Neural cell (in vitro differentiated cells): ENCODE results near the gene ZDHHC14. TPM values are rescaled to one million over a fixed set of nuclear protein-coding genes. Genes with fewer than 3 reads are reported as not detected.
"Not testable (repeated sequence)": the region's sequence is repeated elsewhere in the genome, so short reads cannot be mapped to it uniquely, and the experiment has no call there.

Source experiments
- H2AFZ ChIP-seq: fragments of 200-600, 300-800 bp; sonication (generic), shearing (Covaris generic); 2 replicates; pipeline ENCODE4 v1.6.0; 2014; ENCODE audit warnings: low read depth, mild to moderate bottlenecking, antibody characterized with exemption, low read length, moderate library complexity
- H3F3A ChIP-seq: fragments of 200-600 bp; shearing (Covaris generic); 2 replicates; pipeline ENCODE4 v1.6.1; 2016; ENCODE audit warnings: mild to moderate bottlenecking, moderate library complexity, mixed read lengths, antibody characterized with exemption, low read length; ENCODE audit not compliant: insufficient read depth, poor library complexity, severe bottlenecking
- H3K27ac ChIP-seq: fragments of 200-600, 300-800 bp; sonication (generic), shearing (Covaris generic); 2 replicates; pipeline ENCODE4 v1.5.1; 2014; ENCODE audit warnings: mild to moderate bottlenecking, low read length, moderate library complexity
- H3K27me3 ChIP-seq: fragments of 300-800, 200-600 bp; sonication (generic), shearing (Covaris generic); 2 replicates; pipeline ENCODE4 v1.6.0; 2014; ENCODE audit warnings: mild to moderate bottlenecking, low read depth, low read length, moderate library complexity; ENCODE audit not compliant: insufficient read depth
- H3K36me3 ChIP-seq: fragments of 300-800, 200-600 bp; sonication (generic), shearing (Covaris generic); 2 replicates; pipeline ENCODE4 v1.5.1; 2014; ENCODE audit warnings: mild to moderate bottlenecking, antibody characterized with exemption, low read length, moderate library complexity; ENCODE audit not compliant: insufficient read depth
- H3K4me2 ChIP-seq: fragments of 300-800, 200-600 bp; sonication (generic), shearing (Covaris generic); 2 replicates; pipeline ENCODE4 v1.6.0; 2014; ENCODE audit warnings: mild to moderate bottlenecking, low read length
- H3K4me3 ChIP-seq: fragments of 300-800, 200-600 bp; sonication (generic), shearing (Covaris generic); 2 replicates; pipeline ENCODE4 v1.5.1; 2014; ENCODE audit warnings: mild to moderate bottlenecking, low read length, moderate library complexity
- H3K79me2 ChIP-seq: fragments of 200-600 bp; shearing (Covaris generic); replicated peaks from 2 replicates; pipeline ENCODE4 v1.6.0; 2014; ENCODE audit warnings: mild to moderate bottlenecking, low read length, moderate library complexity; ENCODE audit not compliant: insufficient read depth
- H3K9ac ChIP-seq: fragments of 300-800, 200-600 bp; sonication (generic), shearing (Covaris generic); 2 replicates; pipeline ENCODE4 v1.6.1; 2016; ENCODE audit warnings: mild to moderate bottlenecking, low read length, mixed read lengths
- H3K9me2 ChIP-seq: fragments of 200-600 bp; shearing (Covaris generic); 2 replicates; pipeline ENCODE4 v1.6.1; 2016; ENCODE audit warnings: mild to moderate bottlenecking, low read length, mixed read lengths; ENCODE audit not compliant: insufficient read depth
- H3K9me3 ChIP-seq: fragments of 200-600, 300-800 bp; sonication (generic), shearing (Covaris generic); 2 replicates; pipeline ENCODE4 v1.6.1; 2016; ENCODE audit warnings: mild to moderate bottlenecking, mixed run types, low read length, moderate library complexity, mixed read lengths
- H4K20me1 ChIP-seq: fragments of 200-600 bp; shearing (Covaris generic); 2 replicates; pipeline ENCODE4 v1.6.1; 2016; ENCODE audit warnings: mild to moderate bottlenecking, mixed run types; ENCODE audit not compliant: insufficient read depth
- EP300 ChIP-seq: fragments of 450-650 bp; conservative IDR thresholded peaks from 2 replicates; pipeline ENCODE4 v1.6.1; 2014; ENCODE audit warnings: antibody characterized with exemption, mild to moderate bottlenecking, moderate library complexity; ENCODE audit not compliant: poor library complexity, severe bottlenecking
- EZH2 ChIP-seq: fragments of 200-600, 300-800 bp; shearing (Covaris generic), sonication (generic); IDR thresholded peaks from 2 replicates; pipeline ENCODE4 v1.6.1; 2014; ENCODE audit warnings: antibody characterized with exemption, low read length, borderline replicate concordance, mild to moderate bottlenecking; ENCODE audit not compliant: insufficient read depth, poor library complexity, severe bottlenecking
- MXI1 ChIP-seq: fragments of 450-650 bp; conservative IDR thresholded peaks from 2 replicates; pipeline ENCODE4 v1.6.1; 2014; ENCODE audit warnings: antibody characterized with exemption, mild to moderate bottlenecking; ENCODE audit not compliant: poor library complexity, severe bottlenecking
- POLR2AphosphoS5 ChIP-seq: IDR thresholded peaks from 2 replicates; pipeline ENCODE4 v1.6.1; 2012
- RAD21 ChIP-seq: fragments of 450-650 bp; conservative IDR thresholded peaks from 2 replicates; pipeline ENCODE4 v1.6.1; 2014; ENCODE audit warnings: antibody characterized with exemption, mild to moderate bottlenecking, moderate library complexity
- REST ChIP-seq: IDR thresholded peaks from 2 replicates; pipeline ENCODE4 v1.6.1; 2012; ENCODE audit warnings: borderline replicate concordance
- SMC3 ChIP-seq: fragments of 450-650 bp; conservative IDR thresholded peaks from 2 replicates; pipeline ENCODE4 v1.6.1; 2014; ENCODE audit warnings: antibody characterized with exemption, mild to moderate bottlenecking, moderate library complexity; ENCODE audit not compliant: poor library complexity
- TAF1 ChIP-seq: IDR thresholded peaks from 2 replicates; pipeline ENCODE4 v1.6.1; 2012; ENCODE audit warnings: low read depth
- polyA plus RNA-seq: library from polyadenylated mRNA; depleted of rRNA; stranded (reverse); fragments of >200 nt; gene quantifications from 2 replicates; pipeline ENCODE4 v1.2.3, GENCODE V29; 2014
- TF ChIP-seq, protein P1 (sequence below): fragments of 450-650 bp; IDR thresholded peaks from 2 replicates; pipeline ENCODE4 v1.5.1; 2014; ENCODE audit warnings: antibody characterized with exemption, mild to moderate bottlenecking, moderate library complexity; ENCODE audit not compliant: poor library complexity, severe bottlenecking

ZDHHC14 gene
- polyA plus RNA-seq, 1 donor from 2014 or later, result 4.1 TPM

GRCh38 chr6:157464653-157465535 is 83.9 kb downstream of the ZDHHC14 start:
- H3K36me3 ChIP-seq, result no peaks in the 10 kb centered on the region
- H2AFZ ChIP-seq, result no peak overlapping the region
- no peak overlapping the region for H3K9ac ChIP-seq
- no peaks in the 10 kb centered on the region for H4K20me1 ChIP-seq
- no peaks in the 10 kb centered on the region for H3K27me3 ChIP-seq
- no peak for TF ChIP-seq REST
- TF ChIP-seq POLR2AphosphoS5, result no peak
- TF ChIP-seq SMC3, result no peak
- no peak for TF ChIP-seq TAF1
- no peak for TF ChIP-seq RAD21
- no peak for TF ChIP-seq MXI1
- no peak for TF ChIP-seq EZH2
- no peak for TF ChIP-seq EP300
- TF ChIP-seq, protein P1, sequence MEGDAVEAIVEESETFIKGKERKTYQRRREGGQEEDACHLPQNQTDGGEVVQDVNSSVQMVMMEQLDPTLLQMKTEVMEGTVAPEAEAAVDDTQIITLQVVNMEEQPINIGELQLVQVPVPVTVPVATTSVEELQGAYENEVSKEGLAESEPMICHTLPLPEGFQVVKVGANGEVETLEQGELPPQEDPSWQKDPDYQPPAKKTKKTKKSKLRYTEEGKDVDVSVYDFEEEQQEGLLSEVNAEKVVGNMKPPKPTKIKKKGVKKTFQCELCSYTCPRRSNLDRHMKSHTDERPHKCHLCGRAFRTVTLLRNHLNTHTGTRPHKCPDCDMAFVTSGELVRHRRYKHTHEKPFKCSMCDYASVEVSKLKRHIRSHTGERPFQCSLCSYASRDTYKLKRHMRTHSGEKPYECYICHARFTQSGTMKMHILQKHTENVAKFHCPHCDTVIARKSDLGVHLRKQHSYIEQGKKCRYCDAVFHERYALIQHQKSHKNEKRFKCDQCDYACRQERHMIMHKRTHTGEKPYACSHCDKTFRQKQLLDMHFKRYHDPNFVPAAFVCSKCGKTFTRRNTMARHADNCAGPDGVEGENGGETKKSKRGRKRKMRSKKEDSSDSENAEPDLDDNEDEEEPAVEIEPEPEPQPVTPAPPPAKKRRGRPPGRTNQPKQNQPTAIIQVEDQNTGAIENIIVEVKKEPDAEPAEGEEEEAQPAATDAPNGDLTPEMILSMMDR, result no peak
- H3F3A ChIP-seq, result no peaks in the 10 kb centered on the region
- H3K9me2 ChIP-seq, result no peaks in the 10 kb centered on the region
- H3K9me3 ChIP-seq, result no peaks in the 10 kb centered on the region
- no peak overlapping the region for H3K27ac ChIP-seq
- H3K4me2 ChIP-seq, result no peak overlapping the region
- H3K4me3 ChIP-seq, result no peak overlapping the region
- no peaks in the 10 kb centered on the region for H3K79me2 ChIP-seq

GRCh38 chr6:157466342-157466648 is 85.3 kb downstream of the ZDHHC14 start:
- no peaks in the 10 kb centered on the region for H3K9me3 ChIP-seq
- no peaks in the 10 kb centered on the region for H3K36me3 ChIP-seq
- H3K27me3 ChIP-seq, result no peaks in the 10 kb centered on the region
- H3F3A ChIP-seq, result no peaks in the 10 kb centered on the region
- H3K79me2 ChIP-seq, result no peaks in the 10 kb centered on the region
- H3K9me2 ChIP-seq, result no peaks in the 10 kb centered on the region
- H3K9ac ChIP-seq, result no peak overlapping the region
- H3K4me3 ChIP-seq, result no peak overlapping the region
- no peak overlapping the region for H2AFZ ChIP-seq
- H4K20me1 ChIP-seq, result no peaks in the 10 kb centered on the region
- H3K27ac ChIP-seq, result no peak overlapping the region
- no peak for TF ChIP-seq EP300
- TF ChIP-seq POLR2AphosphoS5, result no peak
- no peak for TF ChIP-seq SMC3
- TF ChIP-seq MXI1, result no peak
- TF ChIP-seq EZH2, result no peak
- TF ChIP-seq, protein P1, result no peak
- TF ChIP-seq RAD21, result no peak
- no peak for TF ChIP-seq TAF1
- TF ChIP-seq REST, result no peak
- no peak overlapping the region for H3K4me2 ChIP-seq

GRCh38 chr6:157467339-157467738 is 86.3 kb downstream of the ZDHHC14 start:
- H3K79me2 ChIP-seq, H3K4me2 ChIP-seq, H3K9ac ChIP-seq, H3F3A ChIP-seq, H3K4me3 ChIP-seq, H3K36me3 ChIP-seq, H4K20me1 ChIP-seq, H2AFZ ChIP-seq, H3K9me3 ChIP-seq, H3K27me3 ChIP-seq, H3K27ac ChIP-seq, H3K9me2 ChIP-seq: not testable (repeated sequence)
